ENCODE measurements around the gene STBD1. TPM values are rescaled to one million over a fixed set of nuclear protein-coding genes. Genes with fewer than 3 reads are reported as not detected.
A peak's percentile ranks its signal among the peaks of the same experiment; 100 is the strongest.
"Not testable (repeated sequence)": the region's sequence is repeated elsewhere in the genome, so short reads cannot be mapped to it uniquely, and the experiment has no call there.

STBD1 gene
- total RNA-seq, 1 donor from 2014 or later, result 7.8 TPM

GRCh38 chr4:76275486-76276124, 30.9 kb upstream of the STBD1 start:
- TF ChIP-seq, protein P1, sequence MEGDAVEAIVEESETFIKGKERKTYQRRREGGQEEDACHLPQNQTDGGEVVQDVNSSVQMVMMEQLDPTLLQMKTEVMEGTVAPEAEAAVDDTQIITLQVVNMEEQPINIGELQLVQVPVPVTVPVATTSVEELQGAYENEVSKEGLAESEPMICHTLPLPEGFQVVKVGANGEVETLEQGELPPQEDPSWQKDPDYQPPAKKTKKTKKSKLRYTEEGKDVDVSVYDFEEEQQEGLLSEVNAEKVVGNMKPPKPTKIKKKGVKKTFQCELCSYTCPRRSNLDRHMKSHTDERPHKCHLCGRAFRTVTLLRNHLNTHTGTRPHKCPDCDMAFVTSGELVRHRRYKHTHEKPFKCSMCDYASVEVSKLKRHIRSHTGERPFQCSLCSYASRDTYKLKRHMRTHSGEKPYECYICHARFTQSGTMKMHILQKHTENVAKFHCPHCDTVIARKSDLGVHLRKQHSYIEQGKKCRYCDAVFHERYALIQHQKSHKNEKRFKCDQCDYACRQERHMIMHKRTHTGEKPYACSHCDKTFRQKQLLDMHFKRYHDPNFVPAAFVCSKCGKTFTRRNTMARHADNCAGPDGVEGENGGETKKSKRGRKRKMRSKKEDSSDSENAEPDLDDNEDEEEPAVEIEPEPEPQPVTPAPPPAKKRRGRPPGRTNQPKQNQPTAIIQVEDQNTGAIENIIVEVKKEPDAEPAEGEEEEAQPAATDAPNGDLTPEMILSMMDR (conservative IDR thresholded peaks at IDR 0.05; ENCODE audit: low read depth, low read length), result no peak
- DNase-seq (ENCODE audit: low read depth), result no peak
- no peak overlapping the region for H3K4me3 ChIP-seq (ENCODE audit: low read depth, low read length)

DNA sequence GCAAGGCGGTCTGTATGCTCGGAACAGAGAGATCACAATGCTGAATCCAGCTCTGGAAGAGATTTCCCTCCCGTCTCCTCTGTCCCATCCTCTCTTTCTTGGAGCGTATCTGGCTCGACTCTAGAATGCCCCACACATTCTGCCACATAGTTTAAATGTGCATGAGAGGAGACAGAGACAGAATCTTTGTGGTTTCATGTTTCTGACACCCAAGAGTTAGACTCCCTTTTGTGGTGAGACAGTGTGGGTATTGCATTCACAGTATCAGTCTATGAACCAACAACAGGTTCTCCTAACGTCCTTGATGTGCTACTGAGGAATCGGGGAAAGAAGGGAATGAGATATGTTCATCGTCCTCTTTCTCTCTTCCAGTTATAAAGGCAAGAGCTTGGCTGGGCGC, 29.7 kb upstream of the STBD1 start:
- H3K4me3 ChIP-seq (ENCODE audit: low read depth, low read length), result no peak overlapping the region
- DNase-seq (ENCODE audit: low read depth), result no peak
- TF ChIP-seq, protein P1 (conservative IDR thresholded peaks at IDR 0.05; ENCODE audit: low read depth, low read length), result no peak

DNA sequence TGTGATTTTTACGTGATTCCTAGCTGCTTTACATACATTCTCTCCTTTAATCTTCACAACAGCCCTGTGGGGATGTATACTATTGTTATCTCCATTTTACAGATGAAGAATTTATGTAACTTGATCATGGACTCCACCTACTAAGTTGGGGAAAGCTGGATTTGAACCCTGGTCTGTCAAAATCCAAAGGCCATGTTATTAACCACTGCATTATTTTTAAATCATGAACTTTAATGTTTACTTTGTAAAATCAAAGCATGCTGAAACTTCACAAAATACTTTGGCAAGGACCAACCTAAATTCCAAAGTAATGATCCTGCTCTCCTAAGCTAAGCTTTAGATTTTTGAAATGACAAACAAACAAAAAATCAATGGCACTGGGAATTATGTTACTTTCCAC, 28.9 kb upstream of the STBD1 start:
- TF ChIP-seq, protein P1 (conservative IDR thresholded peaks at IDR 0.05; ENCODE audit: low read depth, low read length), result no peak
- no peak overlapping the region for H3K4me3 ChIP-seq (ENCODE audit: low read depth, low read length)
- no peak for DNase-seq (ENCODE audit: low read depth)

GRCh38 chr4:76278583-76278982, 27.9 kb upstream of the STBD1 start:
- DNase-seq (ENCODE audit: low read depth), result no peak
- TF ChIP-seq, protein P1 (conservative IDR thresholded peaks at IDR 0.05; ENCODE audit: low read depth, low read length), result no peak
- no peak overlapping the region for H3K4me3 ChIP-seq (ENCODE audit: low read depth, low read length)

GRCh38 chr4:76279462-76279861, 27.1 kb upstream of the STBD1 start:
- no peak overlapping the region for H3K4me3 ChIP-seq (ENCODE audit: low read depth, low read length)
- TF ChIP-seq, protein P1 (conservative IDR thresholded peaks at IDR 0.05; ENCODE audit: low read depth, low read length), result peak; percentile 13
- no peak for DNase-seq (ENCODE audit: low read depth)

DNA sequence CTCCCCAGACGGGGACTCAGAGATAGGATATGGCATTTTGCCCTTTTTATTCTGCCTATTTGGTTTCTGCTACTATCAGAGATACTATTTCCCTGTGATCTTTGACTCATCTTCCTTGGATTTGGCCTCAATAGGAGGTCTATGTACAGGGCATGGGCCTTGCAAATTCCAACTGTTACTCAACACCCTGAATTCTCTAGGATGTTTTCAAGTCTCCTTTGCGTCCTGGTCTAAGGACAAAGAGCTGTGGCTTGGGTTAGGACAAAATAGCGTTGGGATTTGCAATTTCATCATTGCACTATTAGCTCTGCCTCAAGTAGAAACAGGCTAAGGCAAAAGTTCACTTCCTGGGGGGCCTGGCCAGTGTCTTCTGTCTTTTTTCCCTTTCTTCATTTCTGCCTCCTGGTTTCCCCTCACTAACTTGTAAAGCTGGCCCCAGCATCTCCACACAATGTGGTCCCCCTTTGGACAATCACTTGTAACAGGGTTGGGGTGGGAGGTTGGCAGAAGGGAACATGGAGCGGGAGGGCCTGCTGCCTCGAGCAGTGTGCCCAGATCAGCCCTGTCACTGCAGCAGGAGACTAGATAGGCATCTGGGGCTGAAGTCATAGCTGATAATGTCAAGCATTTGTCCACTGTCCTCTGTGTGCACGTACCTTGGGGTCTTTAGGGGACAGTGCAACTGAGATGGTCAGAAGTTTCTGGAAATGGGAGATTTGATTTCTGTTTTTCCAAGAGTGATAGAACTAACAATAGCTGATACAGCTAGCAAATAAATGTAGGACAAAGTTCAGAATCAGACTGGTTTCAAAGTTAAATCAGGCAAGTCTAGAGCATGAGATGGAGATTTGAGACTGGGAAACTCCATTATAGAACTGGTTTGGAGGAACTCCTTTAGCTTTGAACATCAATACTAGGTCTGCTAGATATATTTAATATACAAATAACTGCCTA, 25.8 kb upstream of the STBD1 start:
- no peak for DNase-seq (ENCODE audit: low read depth)
- H3K4me3 ChIP-seq (ENCODE audit: low read depth, low read length), result no peak overlapping the region
- TF ChIP-seq, protein P1 (conservative IDR thresholded peaks at IDR 0.05; ENCODE audit: low read depth, low read length), result no peak

GRCh38 chr4:76281594-76281993, 24.9 kb upstream of the STBD1 start:
- not testable (repeated sequence) for H3K4me3 ChIP-seq (ENCODE audit: low read depth, low read length); DNase-seq (ENCODE audit: low read depth)

Data from epithelial cell of proximal tubule (primary cell).